IPS-18c (cell line): ENCODE measurements around the gene SLC5A6.
"Not testable (repeated sequence)": the region's sequence is repeated elsewhere in the genome, so short reads cannot be mapped to it uniquely, and the experiment has no call there.

Source experiments
- H3K4me3 ChIP-seq: 2 replicates; pipeline ENCODE4 v1.7.0; 2013; ENCODE audit warnings: low read depth, mild to moderate bottlenecking, low read length, moderate library complexity; ENCODE audit not compliant: insufficient read depth
- H3K9me3 ChIP-seq: one replicate; pipeline ENCODE4 v1.6.1; 2013; ENCODE audit warnings: mild to moderate bottlenecking, low read length, moderate library complexity; ENCODE audit not compliant: control insufficient read depth, insufficient read depth

The SLC5A6 gene

DNA sequence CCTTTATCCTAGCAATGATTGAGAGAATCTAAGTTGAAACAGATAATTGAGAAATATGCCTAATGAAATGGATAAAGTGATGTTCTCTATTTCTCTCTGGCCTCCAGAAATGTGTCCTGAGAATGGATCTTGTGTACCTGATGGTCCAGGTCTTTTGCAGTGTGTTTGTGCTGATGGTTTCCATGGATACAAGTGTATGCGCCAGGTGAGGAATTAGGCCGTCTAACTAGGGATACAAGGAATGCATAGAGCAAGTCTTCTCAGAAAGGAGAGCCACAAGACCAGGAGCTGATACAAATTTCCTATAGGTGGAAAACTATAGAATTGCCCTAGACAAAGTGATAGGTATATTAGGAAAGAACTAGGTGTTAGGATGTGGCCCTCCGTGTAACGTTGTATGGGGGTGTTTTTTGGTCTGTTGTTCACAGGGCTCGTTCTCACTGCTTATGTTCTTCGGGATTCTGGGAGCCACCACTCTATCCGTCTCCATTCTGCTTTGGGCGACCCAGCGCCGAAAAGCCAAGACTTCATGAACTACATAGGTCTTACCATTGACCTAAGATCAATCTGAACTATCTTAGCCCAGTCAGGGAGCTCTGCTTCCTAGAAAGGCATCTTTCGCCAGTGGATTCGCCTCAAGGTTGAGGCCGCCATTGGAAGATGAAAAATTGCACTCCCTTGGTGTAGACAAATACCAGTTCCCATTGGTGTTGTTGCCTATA, 4.5 kb upstream of the SLC5A6 start:
- no peaks in the 10 kb centered on the region for H3K9me3 ChIP-seq
- H3K4me3 ChIP-seq: no peak overlapping the region; the same call in 1 of the 2 replicates

DNA sequence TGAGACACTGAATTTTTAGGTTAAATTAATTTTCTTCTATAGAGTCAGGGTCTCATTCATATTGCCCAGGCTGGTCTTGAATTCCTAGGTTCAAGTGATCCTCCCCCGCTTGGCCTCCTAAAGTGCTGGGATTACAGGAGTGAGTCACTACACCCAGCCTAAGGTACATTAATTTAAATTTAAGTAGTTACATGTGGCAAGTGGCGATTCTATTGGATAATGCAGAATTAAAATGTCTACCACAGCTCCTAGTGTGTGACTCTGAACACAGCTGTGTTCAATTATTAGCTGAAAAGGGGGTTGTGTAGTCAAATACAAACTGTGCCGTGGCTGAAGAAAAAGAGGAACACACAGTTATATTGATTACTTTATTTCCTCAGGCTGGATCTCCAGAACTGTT, 2.9 kb upstream of the SLC5A6 start:
- no peaks in the 10 kb centered on the region for H3K9me3 ChIP-seq
- no peak overlapping the region for H3K4me3 ChIP-seq

DNA sequence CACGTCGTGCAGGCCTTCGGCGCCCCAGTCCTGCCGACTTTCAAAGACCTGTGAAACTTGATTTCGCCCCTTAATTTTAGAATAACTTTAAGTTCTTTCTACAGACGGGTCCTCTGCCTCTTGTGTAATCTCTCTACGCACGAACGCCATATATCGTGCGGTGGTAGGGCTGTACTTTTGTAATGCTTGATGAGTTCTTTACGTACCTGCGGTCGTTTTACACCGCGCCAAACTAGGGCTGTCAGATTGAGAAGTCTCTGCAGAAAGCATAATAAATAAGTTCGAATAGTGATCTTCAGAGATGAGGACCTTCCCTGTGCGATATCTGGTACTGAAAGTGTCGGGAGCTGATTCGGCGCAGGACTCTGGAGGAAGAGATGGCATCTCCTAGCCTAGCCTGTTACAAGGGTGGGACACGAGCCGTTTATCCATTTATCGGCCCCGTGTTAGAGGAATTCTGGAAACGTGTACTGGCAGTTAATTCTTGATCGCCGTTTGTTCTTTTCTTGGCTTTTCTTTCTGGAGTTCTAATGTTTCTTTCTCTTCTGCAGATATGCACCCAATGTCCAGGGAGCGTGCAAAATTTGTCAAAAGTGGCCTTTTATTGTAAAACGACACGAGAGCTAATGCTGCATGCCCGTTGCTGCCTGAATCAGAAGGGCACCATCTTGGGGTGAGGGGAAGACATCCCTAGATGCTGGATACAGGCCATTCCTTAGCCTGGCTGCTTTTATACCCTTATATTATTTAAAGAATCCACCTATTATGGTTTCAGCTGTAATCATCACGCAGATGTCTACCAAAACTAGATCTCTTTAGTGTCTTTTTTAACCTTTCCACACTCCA, 781 bp upstream of the SLC5A6 start:
- no peaks in the 10 kb centered on the region for H3K9me3 ChIP-seq

DNA sequence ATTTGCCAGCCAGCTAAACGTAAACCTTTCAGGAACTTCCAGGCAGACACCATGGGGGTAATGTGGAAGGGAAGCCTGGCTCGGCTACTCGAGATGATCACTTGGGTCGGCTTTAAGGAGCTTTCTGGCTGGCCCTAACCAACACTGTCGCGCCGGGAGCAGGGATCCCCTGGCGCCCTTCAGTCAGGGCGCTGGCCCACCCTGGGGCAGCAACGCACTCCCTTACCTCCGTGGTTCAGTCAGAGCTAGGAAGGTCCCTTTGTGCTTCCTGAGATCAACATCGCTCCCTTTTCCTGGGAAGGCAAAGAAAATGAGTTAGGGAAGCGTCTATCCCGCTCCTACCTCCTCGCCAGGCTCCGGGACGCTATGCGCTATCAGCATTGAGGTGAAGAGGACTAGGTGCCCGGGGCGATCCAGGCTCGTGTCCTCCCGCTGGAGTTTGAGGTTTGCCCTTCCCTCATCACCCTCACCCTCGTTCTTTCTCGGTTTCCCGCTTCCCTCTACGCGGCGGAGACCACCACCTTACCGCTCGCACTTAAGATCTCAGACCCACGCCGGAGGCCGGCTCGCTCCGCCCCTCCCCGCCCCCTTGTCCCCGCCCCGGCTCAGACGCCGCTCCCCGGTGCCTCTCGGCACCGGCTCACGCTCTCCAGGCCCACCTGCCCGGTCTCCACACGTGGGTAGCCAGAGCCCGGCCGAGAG, 676 bp downstream of the SLC5A6 start:
- no peaks in the 10 kb centered on the region for H3K9me3 ChIP-seq
- peak overlapping the region; percentile 88 for H3K4me3 ChIP-seq

More for the DNA sequence above, 781 bp upstream of the SLC5A6 start:
- peak overlapping the region; percentile 94 for H3K4me3 ChIP-seq

DNA sequence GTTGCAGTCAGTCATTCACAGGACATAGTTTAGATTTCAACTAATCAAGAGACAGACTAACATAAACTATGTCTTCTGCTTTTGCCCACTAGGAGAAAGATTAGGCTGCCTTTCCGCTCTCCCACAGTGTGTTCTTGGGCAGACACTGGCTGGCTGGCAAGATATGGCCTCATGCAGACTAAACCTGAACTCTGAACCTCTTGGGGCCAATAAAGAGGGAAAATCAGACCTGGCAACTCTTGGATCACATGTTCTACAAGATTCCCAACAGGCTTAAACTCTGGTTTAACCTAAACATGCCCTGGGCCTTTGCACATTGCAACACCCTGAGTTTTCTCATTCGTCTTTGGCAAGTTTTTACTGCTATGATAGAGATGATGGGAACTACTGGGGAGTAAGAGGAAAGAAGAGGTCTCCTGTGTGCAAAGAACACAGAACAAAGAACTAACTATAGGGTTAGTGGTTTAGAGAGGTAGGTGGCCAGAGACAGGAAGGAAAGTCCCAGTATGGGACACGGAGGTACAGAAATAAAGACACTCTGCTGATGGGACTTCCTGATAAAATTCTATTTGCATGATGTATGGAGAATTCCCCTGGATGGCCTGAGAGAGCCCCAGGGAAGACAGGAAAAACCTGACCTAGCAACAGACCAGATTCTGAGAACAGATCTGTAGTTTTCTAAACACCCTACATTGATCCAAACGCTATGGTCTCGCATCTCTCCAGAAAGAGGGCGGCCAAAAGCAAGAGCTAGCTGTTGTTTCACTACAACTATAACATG, 2.3 kb downstream of the SLC5A6 start:
- no peaks in the 10 kb centered on the region for H3K9me3 ChIP-seq

DNA sequence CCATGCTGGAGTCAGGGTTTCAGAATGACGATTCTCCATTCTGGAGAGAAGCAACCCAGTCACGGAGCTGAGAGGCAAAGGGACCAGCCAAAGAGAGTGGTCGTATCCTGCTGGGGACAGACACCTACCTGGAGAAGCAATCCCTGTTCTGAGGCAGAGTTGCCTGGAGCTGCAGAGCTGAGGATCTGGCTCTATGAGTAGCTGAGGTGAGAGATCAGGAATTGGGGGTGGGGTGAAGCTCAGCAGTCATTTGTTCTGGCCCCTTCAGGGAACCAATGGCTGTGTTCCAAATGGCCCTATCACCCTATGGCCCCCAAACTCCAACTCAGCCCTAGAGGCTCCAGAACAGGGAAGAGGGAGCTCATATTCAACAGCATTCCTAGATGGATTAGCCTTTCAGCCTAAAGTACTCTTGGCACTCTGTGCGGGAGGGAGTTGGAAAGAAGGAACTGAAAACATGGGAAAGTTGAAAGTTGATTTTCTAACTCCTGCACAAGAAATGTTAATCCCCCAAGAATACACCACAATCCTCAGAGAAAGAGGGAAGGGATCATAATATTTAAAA, 3.5 kb downstream of the SLC5A6 start:
- Histone ChIP-seq H3K9me3 (no peaks in the 10 kb centered on the region), H3K4me3 (no peak overlapping the region)

More for the DNA sequence above, 2.3 kb downstream of the SLC5A6 start:
- no peak overlapping the region for H3K4me3 ChIP-seq

DNA sequence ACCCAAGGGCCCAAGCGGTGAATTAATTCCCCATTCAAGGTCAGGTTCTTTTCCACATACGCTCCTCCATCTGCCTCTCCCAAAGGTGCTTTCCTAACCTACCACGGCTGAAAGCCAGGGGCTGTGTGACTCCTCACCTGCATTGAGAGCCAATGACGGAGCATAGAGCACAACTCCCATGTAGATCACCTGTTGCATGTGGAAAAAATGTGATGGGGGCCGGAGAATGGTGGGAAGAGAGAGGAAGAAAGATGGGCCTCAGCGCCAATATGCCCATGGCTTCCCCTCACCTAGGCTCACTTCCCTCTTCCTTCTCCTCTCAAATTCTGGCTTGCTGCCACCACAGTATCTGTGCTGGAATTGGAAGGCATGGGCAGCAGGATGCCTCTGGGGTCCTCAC, 5.7 kb downstream of the SLC5A6 start:
- no peaks in the 10 kb centered on the region for H3K9me3 ChIP-seq
- no peak overlapping the region for H3K4me3 ChIP-seq

DNA sequence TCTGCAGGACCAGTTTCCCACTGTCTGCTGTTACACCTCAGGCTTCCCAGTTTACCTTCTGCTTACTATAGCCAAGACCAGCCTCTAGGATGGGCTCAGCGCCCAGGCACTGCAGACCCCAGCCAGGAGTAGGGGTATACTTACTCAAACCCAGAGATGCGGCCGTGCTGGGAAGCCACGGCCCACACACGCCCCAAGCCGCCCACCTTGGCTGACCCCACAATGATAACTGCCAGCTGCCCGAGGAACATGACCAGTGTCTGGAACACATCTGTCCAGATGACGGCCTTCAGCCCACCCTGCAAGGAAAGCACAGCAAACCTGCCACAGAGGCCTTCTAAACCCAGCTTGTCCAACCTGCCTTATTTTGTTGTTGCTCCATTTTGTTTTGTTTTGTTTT, 6.9 kb downstream of the SLC5A6 start:
- H3K9me3 ChIP-seq: no peaks in the 10 kb centered on the region
- no peak overlapping the region for H3K4me3 ChIP-seq

DNA sequence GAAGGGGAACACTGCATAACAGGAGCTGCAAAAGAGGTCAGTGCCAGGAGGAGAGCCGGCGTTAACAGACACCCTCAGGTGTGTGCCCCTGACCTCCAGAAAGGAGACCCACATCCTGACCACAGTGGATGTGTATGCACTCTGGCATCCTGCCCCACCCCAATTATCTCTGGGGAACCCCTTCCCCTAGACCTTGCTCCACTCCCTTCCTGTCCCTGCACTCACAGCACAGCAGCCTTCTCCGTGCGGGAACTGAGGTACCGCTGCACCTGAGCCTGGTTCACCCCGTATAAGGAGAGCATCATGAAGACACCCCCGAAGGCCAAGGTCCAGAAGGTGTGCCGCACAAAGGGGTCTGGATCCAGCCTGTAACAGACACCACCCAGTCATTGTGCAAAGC, 7.5 kb downstream of the SLC5A6 start:
- H3K9me3 ChIP-seq: no peaks in the 10 kb centered on the region

DNA sequence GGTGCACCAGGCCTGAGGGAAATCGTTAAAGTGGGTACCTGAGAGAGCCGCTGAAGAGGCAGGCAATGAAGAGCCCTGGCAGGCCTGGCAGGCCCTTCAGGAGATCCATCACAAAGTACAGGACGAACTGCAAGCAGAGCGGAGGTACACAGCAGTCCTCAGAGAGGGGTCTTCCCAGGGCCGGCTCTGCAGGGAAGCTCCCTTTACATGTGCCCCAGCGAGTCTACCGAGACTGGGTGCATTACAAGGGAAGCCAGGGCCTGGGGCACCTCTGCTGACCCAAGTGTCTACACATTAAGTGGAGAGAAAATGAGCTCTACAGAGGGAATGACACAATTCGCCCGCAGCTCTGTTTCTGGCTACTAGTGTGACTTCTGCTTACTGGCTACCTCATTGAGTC, 8.3 kb downstream of the SLC5A6 start:
- no peak overlapping the region for H3K4me3 ChIP-seq
- no peaks in the 10 kb centered on the region for H3K9me3 ChIP-seq

More for the DNA sequence above, 7.5 kb downstream of the SLC5A6 start:
- no peak overlapping the region for H3K4me3 ChIP-seq

DNA sequence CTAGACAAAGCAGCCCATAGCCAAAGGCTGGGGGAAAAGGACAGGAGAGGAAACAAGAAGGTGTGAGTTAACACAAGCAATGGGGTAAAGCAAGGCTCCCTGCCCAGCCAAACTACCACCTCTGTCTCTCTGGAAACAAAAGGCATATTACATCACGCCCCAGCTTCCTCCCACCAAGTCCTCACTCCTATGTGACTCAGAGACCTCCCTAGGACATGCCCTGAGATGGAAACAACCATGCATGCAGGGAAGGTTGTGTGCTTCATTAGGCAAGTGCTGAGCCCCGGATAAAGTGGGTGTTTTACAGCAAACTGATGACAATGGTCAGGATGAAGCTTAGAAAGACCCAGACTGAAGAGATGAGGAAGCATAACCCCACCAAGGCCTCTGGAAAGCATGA, 9.2 kb downstream of the SLC5A6 start:
- H3K4me3 ChIP-seq: no peak overlapping the region
- H3K9me3 ChIP-seq: no peaks in the 10 kb centered on the region

DNA sequence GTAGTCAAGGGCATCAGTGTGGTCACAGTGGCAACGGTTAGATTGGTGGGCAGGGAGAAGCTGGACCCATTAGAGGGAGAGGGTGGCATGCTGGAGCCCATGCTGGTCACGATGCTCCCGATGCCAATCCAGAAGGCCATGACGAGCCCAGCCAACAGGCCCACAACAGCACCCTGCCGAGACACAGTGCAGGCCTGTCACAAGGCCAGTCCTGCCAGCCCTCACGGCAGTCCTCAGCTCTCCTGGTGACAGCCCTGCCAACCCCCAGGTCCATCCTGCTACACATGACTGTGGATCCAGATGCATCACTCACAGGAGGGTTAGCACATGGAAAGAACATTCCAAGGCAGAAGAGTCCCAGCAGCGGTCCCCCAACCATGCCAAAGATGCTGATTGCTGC, 10.4 kb downstream of the SLC5A6 start:
- no peak overlapping the region for H3K4me3 ChIP-seq
- H3K9me3 ChIP-seq: no peaks in the 10 kb centered on the region

DNA sequence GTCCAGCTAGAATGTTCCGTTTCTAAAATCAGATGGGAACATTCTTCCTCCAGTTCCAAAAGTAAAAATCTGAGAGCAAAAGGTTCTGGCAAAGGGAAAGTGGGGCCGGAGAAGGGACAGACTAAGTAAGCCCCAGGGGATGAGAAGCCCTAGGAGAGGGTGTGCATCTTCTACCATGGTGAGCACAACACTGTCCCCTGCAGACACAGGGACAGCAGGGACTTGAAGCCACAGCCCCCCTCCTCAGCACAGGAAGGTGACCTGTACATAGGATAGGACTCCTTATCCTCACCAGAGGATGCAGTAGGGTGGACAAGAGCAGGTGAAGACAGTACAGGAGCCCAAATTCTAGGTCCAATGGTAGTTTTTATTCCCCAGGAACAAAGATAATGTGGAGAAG, 12.8 kb downstream of the SLC5A6 start:
- H3K4me3 ChIP-seq: no peak overlapping the region
- H3K9me3 ChIP-seq: no peaks in the 10 kb centered on the region

DNA sequence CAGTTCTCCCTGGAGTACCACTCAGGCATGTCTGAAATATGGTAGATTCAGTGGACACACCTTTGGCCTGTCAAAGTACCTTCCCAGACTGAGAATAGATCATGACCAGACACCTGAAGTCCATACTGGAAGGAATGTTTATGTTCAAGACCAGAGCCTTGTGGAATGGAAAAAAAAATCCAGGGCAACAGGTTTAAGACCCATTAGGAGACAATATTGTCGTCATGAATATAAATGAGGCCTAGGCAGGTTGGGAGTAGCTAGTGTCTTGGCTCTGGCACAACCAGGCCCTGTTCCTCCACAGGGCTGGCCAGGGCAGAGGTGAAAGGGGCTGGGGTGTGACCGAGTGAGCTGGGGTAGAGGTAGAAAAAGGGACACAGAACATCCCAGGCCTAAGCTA, 13.4 kb downstream of the SLC5A6 start:
- no peaks in the 10 kb centered on the region for H3K9me3 ChIP-seq
- no peak overlapping the region for H3K4me3 ChIP-seq

DNA sequence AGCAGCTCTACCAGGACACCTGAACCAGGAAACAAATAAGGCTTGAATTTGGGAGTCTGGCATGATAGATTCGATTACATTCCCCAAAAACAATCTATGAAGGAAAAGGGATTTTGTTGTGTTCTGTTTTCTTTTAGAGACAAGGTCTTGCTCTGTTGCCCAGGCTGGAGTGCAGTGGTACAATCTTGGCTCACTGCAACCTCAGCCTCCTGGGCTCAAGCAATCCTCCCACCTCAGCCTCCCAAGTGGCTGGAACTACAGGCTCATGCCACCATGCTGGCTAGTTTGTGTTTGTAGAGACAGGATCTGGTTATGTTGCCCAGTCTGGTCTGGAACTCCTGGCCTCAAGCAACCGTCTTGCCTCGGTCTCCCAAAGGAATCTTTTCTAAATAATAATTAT, 14.0 kb downstream of the SLC5A6 start:
- H3K9me3 ChIP-seq, H3K4me3 ChIP-seq: not testable (repeated sequence)

DNA sequence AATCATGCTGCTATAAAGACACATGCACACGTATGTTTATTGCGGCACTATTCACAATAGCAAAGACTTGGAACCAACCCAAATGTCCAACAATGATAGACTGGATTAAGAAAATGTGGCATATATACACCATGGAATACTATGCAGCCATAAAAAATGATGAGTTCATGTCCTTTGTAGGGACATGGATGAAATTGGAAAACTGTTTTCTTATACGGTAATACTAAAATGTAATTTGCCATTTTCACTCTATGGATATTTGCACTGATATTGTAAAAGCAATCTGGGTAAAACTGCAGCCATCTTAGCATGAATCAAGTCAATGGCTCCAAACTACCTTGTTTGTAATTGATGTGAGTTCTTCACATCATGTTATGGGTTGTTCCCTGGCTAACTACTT, 16.3 kb downstream of the SLC5A6 start:
- H3K4me3 ChIP-seq, H3K9me3 ChIP-seq: not testable (repeated sequence)
